Measurements from ENCODE around the gene FAM171A1. TPM values are rescaled to one million over a fixed set of nuclear protein-coding genes. Genes with fewer than 3 reads are reported as not detected.
"Not testable (repeated sequence)": the region's sequence is repeated elsewhere in the genome, so short reads cannot be mapped to it uniquely, and the experiment has no call there.

FAM171A1 gene
- total and polyA plus RNA-seq, 2 donors (not counting 3 experiments of a cell fraction or from before 2014, with no cell fraction given), result 56.3 to 75.8 TPM

GRCh38 chr10:15401382-15401781, 30.3 kb upstream of the FAM171A1 start:
- H3K9ac ChIP-seq (replicated peaks; ENCODE audit: extremely low read depth, insufficient read depth, low read length), result no peak overlapping the region
- H3K36me3 ChIP-seq (ENCODE audit: control insufficient read depth in 2 of 2, extremely low read depth in 1 of 2, insufficient read depth in 2 of 2, low read length in 2 of 2), result no peaks in the 10 kb centered on the region
- H3K4me1 ChIP-seq (ENCODE audit: control insufficient read depth, extremely low read depth, insufficient read depth, low read length), result no peaks in the 10 kb centered on the region
- no peak overlapping the region for H3K27ac ChIP-seq (ENCODE audit: insufficient read depth, low read depth, low read length)
- CTCF ChIA-PET, result no interaction called here
- POLR2A ChIA-PET, result no interaction called here
- TF ChIP-seq MAX (IDR thresholded peaks at IDR 0.05; ENCODE audit: insufficient read depth, insufficient read length) (no peak), CTCF (IDR thresholded peaks at IDR 0.05; ENCODE audit: extremely low read depth in 1 of 2, insufficient read depth in 1 of 2, low read depth in 1 of 2, low read length in 2 of 2) (no peak), POLR2A (IDR thresholded peaks at IDR 0.05; ENCODE audit: low read depth, low read length) (no peak), MYC (IDR thresholded peaks at IDR 0.05; ENCODE audit: low read depth, low read length) (no peak)
- BruUV-seq (replicated peaks), result no TSS peak
- FAIRE-seq, result no peak
- intact Hi-C loops (cut with micrococcal nuclease), result no loop called here
- H3K79me2 ChIP-seq (ENCODE audit: control insufficient read depth, insufficient read depth, low read length), result no peaks in the 10 kb centered on the region
- dilution Hi-C loops (cut with MboI; ENCODE audit: extremely low pct_ligation_motif_present, low sequenced_read_pairs), result no loop called here
- no peaks in the 10 kb centered on the region for H3K9me1 ChIP-seq (replicated peaks; ENCODE audit: control insufficient read depth, extremely low read depth, insufficient read depth, low read length)
- H4K20me1 ChIP-seq (replicated peaks; ENCODE audit: control insufficient read depth, extremely low read depth, insufficient read depth, low read length), result no peaks in the 10 kb centered on the region
- no peak overlapping the region for H3K4me3 ChIP-seq (replicated peaks in 1 of 3; ENCODE audit: insufficient read depth in 1 of 3, low read depth in 1 of 3, low read length in 3 of 3)
- H3K9me3 ChIP-seq (replicated peaks; ENCODE audit: control insufficient read depth, insufficient read depth, low read length), result no peaks in the 10 kb centered on the region
- no peak overlapping the region for H3K4me2 ChIP-seq (ENCODE audit: insufficient read depth, low read length)
- DNase-seq (ENCODE audit: low read depth, low spot score), result no peak
- no peak overlapping the region for H2AFZ ChIP-seq (ENCODE audit: low read depth, low read length)
- peaks cover 0 to 4% of the 10 kb centered on the region in 2 experiments for H3K27me3 ChIP-seq (ENCODE audit: control insufficient read depth in 2 of 2, insufficient read depth in 2 of 2, low read length in 2 of 2)

GRCh38 chr10:15400461-15400860, 29.4 kb upstream of the FAM171A1 start:
- H3K4me3 ChIP-seq (replicated peaks in 1 of 3; ENCODE audit: insufficient read depth in 1 of 3, low read depth in 1 of 3, low read length in 3 of 3); H3K36me3 ChIP-seq (ENCODE audit: control insufficient read depth in 2 of 2, extremely low read depth in 1 of 2, insufficient read depth in 2 of 2, low read length in 2 of 2); H3K27ac ChIP-seq (ENCODE audit: insufficient read depth, low read depth, low read length); H3K9ac ChIP-seq (replicated peaks; ENCODE audit: extremely low read depth, insufficient read depth, low read length); POLR2A ChIA-PET; H3K27me3 ChIP-seq (ENCODE audit: control insufficient read depth in 2 of 2, insufficient read depth in 2 of 2, low read length in 2 of 2); H3K4me1 ChIP-seq (ENCODE audit: control insufficient read depth, extremely low read depth, insufficient read depth, low read length); FAIRE-seq; dilution Hi-C loops (cut with MboI; ENCODE audit: extremely low pct_ligation_motif_present, low sequenced_read_pairs); H3K4me2 ChIP-seq (ENCODE audit: insufficient read depth, low read length); H3K9me3 ChIP-seq (replicated peaks; ENCODE audit: control insufficient read depth, insufficient read depth, low read length); H2AFZ ChIP-seq (ENCODE audit: low read depth, low read length); intact Hi-C loops (cut with micrococcal nuclease); H3K79me2 ChIP-seq (ENCODE audit: control insufficient read depth, insufficient read depth, low read length); H3K9me1 ChIP-seq (replicated peaks; ENCODE audit: control insufficient read depth, extremely low read depth, insufficient read depth, low read length); BruUV-seq (replicated peaks); H4K20me1 ChIP-seq (replicated peaks; ENCODE audit: control insufficient read depth, extremely low read depth, insufficient read depth, low read length); DNase-seq (ENCODE audit: low read depth, low spot score): not testable (repeated sequence)
- CTCF ChIA-PET, result interaction anchor here (1.2 to 1.3 kb wide), 2 partner anchors 14 to 30 kb away, joined by 3 read pairs; partner anchors contain the start of gene FAM171A1

Data from endothelial cell of umbilical vein (primary cell).